Glutamatergic neuron (in vitro differentiated cells): Measurements from ENCODE around the gene LRCOL1. TPM values are rescaled to one million over a fixed set of nuclear protein-coding genes. Genes with fewer than 3 reads are reported as not detected.

Experiments used
- DNase-seq: peaks from one replicate; pipeline ENCODE4 v3.0.0; 2022
- H3K27ac Mint-ChIP-seq: one replicate; pipeline ENCODE4 v1.8.0; 2020; ENCODE audit warnings: mild to moderate bottlenecking, mixed read lengths, inconsistent platforms; ENCODE audit not compliant: unreplicated experiment
- H3K27me3 Mint-ChIP-seq: one replicate; pipeline ENCODE4 v1.8.0; 2020; ENCODE audit warnings: mild to moderate bottlenecking, moderate library complexity, mixed read lengths, inconsistent platforms; ENCODE audit not compliant: unreplicated experiment
- H3K36me3 Mint-ChIP-seq: one replicate; pipeline ENCODE4 v1.8.0; 2020; ENCODE audit warnings: mild to moderate bottlenecking, mixed read lengths, inconsistent platforms; ENCODE audit not compliant: unreplicated experiment
- H3K4me1 Mint-ChIP-seq: one replicate; pipeline ENCODE4 v1.8.0; 2020; ENCODE audit warnings: mild to moderate bottlenecking, low read depth, mixed read lengths, inconsistent platforms; ENCODE audit not compliant: unreplicated experiment
- H3K4me3 Mint-ChIP-seq: one replicate; pipeline ENCODE4 v1.8.0; 2020; ENCODE audit warnings: mild to moderate bottlenecking, mixed read lengths, inconsistent platforms; ENCODE audit not compliant: unreplicated experiment
- H3K9me3 Mint-ChIP-seq: one replicate; pipeline ENCODE4 v1.8.0; 2020; ENCODE audit warnings: mild to moderate bottlenecking, moderate library complexity, mixed read lengths, inconsistent platforms; ENCODE audit not compliant: unreplicated experiment
- CTCF ChIP-seq: fragments of 200-600 bp; sonication (generic); IDR thresholded peaks from one replicate; pipeline ENCODE4 v1.5.0; 2021; ENCODE audit not compliant: partially characterized antibody, unreplicated experiment
- total RNA-seq: library from RNA; stranded (reverse); fragmentation: NEBNext Ultra II Directional; extraction: Animal tissue kit (Norgen Biotek cat#: 25700); gene quantifications from one replicate; pipeline ENCODE4 v1.2.1, GENCODE V29; 2021; ENCODE audit not compliant: unreplicated experiment

Gene LRCOL1
- total RNA-seq, 1 donor from 2014 or later = not detected

- no peak for TF ChIP-seq CTCF
- Mint-ChIP-seq H3K27ac (no peak overlapping the region), H3K36me3 (no peaks in the 10 kb centered on the region), H3K4me1 (no peaks in the 10 kb centered on the region), H3K27me3 (peaks cover 2% of the 10 kb centered on the region), H3K4me3 (no peak overlapping the region), H3K9me3 (no peaks in the 10 kb centered on the region)
- DNase-seq = no peak
Observed at GRCh38 chr12:132648616-132649225, 38.3 kb upstream of the LRCOL1 start.

DNA sequence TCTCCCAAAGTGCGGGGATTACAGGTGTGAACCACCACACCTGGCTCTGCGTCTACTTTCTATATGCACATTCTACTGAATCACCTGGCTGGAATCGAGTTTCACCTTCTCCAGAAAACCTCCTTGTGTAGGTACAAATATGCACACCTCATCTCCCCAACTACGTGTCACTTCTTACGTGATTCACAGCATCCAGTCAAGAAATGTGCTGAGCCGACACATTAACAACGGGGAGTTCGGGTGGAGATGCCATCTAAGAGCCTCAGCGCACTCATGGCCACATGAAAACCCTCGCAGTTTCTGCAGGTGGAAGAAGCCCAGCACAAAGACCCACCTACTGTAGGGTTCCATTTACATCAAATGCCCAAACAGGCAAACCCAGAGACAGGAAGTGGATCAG is 37.5 kb upstream of the LRCOL1 start:
- H3K36me3 Mint-ChIP-seq = no peaks in the 10 kb centered on the region
- peaks cover 2% of the 10 kb centered on the region for H3K27me3 Mint-ChIP-seq

DNA sequence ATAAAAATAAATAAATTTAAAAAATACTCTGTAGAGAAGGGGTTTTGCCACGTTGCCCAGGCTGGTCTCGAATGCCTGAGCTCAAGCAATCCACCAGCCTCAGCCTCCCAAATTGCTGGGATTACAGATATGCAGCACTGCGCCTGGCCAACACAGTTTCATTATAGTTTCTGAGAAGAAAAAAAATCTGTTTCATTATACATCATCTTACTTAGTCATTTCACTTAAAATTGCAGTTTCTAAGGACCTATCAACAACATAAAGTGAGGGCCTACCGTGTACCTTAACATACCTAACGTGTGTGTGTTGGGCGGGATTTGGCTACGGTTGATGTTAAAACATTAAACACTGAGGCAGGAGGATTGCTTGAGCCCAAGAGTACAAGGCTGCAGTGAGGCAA is 36.5 kb upstream of the LRCOL1 start:
- H3K27ac Mint-ChIP-seq = no peak overlapping the region
- TF ChIP-seq CTCF = no peak
- H3K9me3 Mint-ChIP-seq = no peaks in the 10 kb centered on the region
- H3K27me3 Mint-ChIP-seq = peaks cover 2% of the 10 kb centered on the region
- no peaks in the 10 kb centered on the region for H3K4me1 Mint-ChIP-seq
- DNase-seq = no peak
- H3K4me3 Mint-ChIP-seq = no peak overlapping the region
- H3K36me3 Mint-ChIP-seq = no peaks in the 10 kb centered on the region

More for the DNA sequence above, 37.5 kb upstream of the LRCOL1 start:
- no peak for DNase-seq
- H3K4me1 Mint-ChIP-seq = no peaks in the 10 kb centered on the region
- H3K4me3 Mint-ChIP-seq = no peak overlapping the region
- H3K27ac Mint-ChIP-seq = no peak overlapping the region
- no peak for TF ChIP-seq CTCF
- no peaks in the 10 kb centered on the region for H3K9me3 Mint-ChIP-seq

- H3K9me3 Mint-ChIP-seq = peaks cover 2% of the 10 kb centered on the region
- no peaks in the 10 kb centered on the region for H3K4me1 Mint-ChIP-seq
- DNase-seq = no peak
- H3K27me3 Mint-ChIP-seq = peaks cover 2% of the 10 kb centered on the region
- H3K27ac Mint-ChIP-seq = no peak overlapping the region
- TF ChIP-seq CTCF = no peak
- no peak overlapping the region for H3K4me3 Mint-ChIP-seq
- H3K36me3 Mint-ChIP-seq = no peaks in the 10 kb centered on the region
Observed at GRCh38 chr12:132642846-132643835, 32.8 kb upstream of the LRCOL1 start.
